Measurements from ENCODE around the gene DEPDC1.
"Not testable (repeated sequence)": the region's sequence is repeated elsewhere in the genome, so short reads cannot be mapped to it uniquely, and the experiment has no call there.

The DEPDC1 gene

DNA sequence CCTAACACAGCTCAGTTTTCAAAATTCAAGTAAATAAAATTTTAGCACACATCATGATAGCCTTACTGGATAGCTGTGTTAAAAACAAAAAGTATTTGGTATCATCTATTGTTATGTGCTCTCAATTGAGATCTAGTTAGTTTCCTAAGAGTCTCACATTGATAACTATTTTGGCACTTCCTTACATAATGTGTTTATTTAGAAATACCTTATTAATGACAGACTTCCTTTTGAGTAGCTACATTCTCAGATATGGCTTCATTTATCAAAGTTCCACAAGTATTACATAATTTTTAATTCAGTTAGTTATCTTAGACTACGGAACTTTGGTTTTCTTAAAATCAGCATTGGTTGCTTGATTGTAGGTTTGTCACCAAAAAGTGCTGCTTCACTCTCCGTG, 20.3 kb downstream of the DEPDC1 start:
- not testable (repeated sequence) for DNase-seq

DNA sequence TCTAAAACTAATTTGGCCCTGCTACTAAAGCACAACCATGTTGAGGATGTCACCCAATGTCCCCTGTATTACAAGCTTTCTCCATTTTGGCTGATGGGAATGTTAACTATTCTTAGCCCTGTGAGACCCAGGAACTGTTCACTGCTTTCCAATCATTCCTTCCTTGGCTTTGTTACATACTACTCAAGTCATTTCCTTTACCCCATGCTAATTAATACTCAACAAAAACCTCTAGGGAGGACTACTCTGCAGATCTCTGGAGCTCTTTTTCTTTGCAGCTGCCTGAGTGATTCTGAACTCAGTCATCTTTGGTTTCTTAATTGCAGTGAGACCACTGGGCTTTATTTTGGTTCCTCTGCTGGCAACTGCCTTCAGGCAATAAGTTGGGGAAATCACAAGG, 23.8 kb downstream of the DEPDC1 start:
- no peak for DNase-seq

DNA sequence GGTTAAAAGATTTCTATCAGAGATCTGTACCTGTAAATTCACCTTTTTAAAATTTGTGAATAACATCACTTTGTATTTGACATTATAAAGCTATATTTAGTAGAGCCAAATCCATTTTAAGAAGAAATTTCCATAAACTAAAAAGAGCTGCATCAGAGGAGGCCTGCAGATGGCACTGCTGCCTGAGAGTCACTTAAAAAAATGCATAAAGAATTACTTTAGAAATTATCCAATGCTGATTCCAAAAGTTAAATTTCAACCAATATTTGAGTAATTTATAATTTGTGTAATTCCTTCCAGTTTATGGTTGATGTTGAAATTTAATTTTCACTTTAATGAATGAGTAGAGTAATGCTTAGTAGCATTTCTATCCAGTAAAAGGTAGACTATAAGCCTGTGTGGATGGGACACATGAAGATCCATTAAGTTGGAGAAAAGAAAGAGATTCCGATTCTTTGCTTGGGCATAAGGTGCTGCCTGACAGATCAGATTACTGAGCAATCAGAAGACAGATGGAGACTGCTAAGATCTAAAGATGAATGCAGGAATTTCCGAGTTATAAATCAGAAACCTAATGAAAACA, 26.4 kb downstream of the DEPDC1 start:
- no peak for DNase-seq

DNA sequence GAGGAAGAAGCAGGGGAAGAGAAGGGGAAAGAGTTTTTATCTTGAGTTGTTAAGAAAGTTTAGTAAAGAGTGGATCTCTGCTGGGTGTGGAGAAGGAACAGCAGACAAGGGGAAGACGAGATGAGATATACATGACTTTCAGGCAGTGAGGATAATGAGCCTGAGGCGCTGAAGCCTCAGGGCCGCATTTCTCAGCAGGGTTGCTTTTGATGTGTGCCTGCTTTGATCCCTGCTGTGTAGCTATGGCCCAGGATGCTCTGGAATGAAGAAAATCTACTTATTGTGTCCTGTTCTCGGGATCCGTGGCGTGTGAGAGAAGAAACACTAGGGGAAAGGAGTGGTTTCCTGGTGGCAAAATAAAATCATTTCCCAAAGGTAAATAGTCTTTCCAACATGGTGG, 32.0 kb downstream of the DEPDC1 start:
- DNase-seq = no peak

DNA sequence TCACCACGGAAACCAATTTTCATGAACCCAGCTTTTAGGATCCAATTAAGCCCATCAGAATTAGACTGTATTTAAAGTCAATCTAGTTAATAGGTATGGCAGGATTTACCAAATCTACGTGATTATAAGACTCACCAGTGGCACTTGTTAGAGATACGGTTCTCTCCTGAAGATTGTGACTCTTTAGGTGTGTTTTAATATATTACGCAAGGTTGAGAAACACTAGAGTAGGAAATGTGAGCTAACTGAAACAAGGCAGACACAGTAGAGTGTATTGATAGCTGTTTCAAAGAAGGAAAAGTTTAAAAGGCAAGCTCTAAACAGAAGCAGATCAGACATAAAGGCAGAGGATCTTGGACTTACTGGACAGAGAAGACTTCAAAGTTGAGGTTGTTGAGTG, 35.9 kb downstream of the DEPDC1 start:
- DNase-seq = no peak

DNA sequence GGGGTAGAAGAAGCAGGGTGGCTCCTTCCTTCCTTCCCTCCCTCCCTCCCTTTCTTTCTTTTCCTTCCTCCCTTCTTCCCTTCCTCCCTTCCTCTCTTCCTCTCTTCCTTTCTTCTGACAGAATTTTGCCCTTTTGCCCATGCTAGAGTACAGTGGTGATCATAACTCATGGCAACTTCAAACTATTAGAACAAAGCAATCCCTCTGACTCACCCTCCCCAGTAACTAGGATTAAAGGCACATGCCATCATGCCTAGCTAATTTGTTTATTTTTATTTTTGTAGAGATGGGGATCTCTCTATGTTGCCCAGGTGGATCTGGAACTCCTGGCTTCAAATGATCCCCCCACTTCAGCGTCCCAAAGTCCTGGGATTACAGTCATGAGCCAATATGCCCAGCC, 37.1 kb downstream of the DEPDC1 start:
- DNase-seq = no peak

DNA sequence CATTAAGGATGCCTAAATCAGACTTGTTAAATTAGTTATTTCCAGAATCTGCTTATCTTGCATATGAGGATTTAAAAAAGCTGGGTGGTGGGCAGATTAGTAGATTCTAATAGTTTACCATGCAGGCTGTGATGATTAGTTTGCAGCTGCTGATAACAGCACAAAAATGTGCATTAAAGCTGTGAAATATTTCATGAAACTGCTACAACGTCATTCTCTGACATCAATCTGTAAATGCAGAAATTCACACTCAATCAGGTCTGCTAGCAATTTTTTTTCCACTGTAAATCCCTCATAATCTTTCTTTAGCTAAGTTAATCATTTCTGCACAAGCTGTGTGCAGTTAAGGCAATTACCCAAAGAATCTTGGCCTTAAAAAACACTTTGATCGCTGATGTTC, 37.8 kb downstream of the DEPDC1 start:
- no peak for DNase-seq

DNA sequence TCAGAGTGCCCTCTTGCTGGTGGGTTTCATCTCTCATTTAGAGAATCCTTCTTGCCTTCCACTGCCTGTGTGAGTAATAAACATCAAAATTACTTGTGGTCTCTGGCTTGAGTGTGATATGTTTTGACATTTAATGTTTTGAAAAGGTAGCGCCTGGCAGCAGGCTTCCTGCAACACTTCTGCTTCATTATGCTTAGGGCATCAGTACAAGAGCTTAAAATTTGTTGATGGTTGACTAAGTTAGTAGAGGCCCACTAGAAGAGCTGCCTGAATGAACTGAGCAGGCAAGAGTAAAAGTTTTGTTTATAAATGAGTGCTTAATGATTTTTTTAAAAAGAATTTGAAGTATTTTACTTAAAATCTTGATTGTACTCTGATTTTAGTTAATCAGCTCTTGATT, 40.7 kb downstream of the DEPDC1 start:
- no peak for DNase-seq

DNA sequence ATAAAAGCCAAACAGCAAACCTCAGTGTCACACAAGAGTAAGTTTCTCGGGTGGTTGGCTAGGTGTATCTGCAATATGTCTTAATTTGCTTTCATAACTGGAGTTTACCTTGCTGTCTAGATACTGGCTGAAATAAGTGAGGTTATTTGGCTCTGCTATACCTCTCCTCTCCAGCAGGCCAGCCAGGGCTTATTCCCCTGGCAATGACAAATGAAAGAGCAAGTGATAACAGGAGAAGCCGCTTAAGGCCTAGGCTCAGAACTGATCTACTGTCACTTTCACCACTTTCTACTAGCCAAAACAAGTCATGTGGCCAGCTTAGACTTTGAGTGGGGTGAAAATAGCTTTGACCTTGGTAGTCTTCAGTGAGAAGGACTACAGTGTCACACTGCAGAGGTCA, 42.3 kb downstream of the DEPDC1 start:
- DNase-seq = no peak

DNA sequence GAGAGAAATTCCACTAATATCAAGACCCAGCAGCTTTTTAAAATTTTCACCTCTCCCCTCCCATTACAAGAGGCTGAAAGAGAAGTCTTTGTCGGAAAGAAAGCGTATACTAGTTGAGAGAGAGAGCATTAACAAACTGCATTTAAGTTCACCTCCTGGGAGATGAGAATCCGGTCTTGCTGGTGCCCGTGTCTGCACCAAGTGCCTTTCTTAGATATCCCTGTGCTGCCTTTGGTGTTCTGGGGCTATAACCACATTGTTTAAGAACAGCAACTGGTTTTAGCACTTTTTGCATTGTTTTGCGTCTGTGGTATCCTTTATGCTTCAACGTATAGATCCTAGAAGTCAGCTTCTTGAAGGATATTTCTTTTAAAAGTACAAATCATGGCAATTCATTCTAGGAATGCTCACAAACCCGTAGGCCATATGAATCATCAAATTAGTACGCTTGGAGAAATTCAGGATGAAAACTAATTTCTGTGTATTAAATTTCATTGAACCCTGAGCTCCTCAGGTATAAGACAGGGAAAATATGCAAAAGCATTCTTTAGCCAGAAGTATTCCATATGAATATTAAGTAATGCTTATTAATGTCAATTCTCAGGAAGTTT, 43.7 kb downstream of the DEPDC1 start:
- DNase-seq = no peak

DNA sequence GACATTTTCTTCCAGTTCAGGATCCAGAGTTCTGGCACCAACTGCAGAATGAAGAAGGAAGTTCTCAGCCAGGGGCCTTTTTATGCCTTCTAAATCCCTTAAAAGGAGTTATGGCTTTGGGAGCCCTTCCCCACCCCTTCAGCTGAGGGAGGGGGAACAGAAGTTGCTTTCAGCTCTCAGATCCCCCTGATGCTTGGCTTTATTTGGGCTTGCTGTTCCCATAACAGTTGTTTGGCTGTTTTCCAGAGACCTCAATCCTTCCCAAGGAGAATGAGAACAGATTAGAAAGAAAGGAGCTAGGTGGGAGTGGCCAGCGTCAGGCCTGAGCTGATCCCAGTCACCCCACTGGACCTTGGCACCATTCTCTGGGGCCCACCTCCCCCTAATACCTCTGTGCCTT, 47.0 kb downstream of the DEPDC1 start, which contains the start of gene RPE65:
Gene RPE65 (minus strand): TSS at position 54 of the 400 bp plus-strand sequence. CDS start 49 bp downstream, at position 5.
- no peak for DNase-seq

DNA sequence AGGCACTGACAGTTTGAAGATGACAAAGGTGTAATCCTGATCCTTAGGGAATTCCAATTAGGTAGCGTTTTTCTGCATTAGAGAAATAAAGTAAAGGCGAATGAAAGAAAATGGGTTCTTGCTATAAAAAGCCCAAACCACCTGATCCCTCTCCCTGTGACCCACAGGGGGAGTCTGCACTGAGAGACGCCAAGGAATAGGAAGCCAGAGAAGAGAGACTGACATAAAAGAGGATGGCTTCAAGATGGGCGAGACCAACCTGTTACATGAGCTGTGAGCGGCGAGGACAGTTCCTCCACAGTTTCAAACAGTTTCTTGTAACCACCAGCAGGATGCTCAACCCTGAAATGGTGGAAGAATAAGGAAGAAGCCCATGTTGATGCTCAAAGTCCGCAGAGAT, 48.5 kb downstream of the DEPDC1 start:
- no peak for DNase-seq

DNA sequence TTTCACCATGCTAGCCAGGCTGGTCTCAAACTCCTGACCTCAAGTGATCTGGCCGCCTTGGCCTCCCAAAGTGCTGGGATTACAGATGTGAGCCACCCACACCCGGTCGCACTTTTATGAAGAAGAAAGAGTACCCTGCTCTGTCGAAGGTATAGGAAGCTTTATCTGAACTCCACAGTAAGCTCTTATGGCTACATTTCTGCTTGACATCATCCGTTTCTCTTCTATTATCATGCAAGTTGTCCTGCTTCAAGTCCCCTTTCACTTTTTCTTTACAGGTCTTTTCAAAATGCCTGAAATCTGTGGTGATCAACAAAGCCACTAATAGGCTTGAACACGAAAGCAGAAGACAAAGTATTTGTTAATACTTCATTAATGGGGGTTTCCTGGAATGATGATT, 51.2 kb downstream of the DEPDC1 start:
- DNase-seq = no peak

DNA sequence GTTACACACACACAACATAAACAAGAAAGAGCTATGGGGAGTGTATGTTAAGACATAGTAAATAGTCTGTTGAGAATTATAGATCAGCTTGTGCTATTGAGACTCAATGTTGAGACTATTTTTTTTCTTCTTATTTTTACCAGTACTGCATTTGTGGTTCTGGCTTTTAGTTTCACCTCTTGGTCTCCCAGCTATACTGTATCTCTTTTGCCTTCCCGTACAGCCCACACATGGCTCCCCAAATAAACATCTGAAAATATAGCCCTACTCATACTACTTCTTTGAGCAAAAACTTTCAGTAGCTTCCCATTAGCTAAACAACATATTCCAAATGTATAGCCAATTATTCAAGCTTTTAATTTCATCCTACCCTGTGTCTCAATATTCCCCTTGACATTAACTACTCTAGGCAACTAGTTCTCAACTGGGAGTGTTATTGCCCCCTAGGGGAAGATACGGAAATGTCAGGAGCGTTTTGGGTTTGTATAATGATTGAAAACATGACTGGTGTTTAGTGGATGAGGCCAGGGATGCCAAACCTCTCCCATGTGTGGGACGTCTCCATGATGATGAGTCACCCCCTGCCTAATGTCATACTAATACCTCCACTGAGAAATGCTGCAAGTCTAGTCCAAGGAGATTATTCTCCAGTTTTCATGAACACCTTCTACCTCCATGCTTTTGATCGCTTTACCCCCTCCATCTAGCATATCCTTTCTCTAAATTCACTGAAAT, 53.9 kb downstream of the DEPDC1 start:
- DNase-seq = no peak

DNA sequence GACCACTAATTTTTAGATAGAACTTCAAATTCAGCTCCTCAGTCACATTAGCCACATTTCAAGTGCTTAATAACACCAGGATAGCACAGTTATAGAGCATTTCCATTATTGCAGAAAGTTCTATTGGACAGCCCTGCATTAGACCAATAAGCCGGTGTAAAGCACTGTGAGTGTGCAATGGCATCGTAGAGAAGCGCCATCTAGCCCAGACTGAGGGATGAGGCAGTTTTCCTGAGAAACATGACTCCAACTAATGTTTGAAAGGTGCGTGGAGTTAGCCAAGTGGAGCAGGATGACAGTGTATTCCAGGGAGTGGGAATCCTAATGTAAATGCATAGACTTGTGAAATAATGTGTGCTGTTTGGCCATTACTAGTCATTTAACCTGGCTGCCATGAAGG, 54.9 kb downstream of the DEPDC1 start:
- no peak for DNase-seq

DNA sequence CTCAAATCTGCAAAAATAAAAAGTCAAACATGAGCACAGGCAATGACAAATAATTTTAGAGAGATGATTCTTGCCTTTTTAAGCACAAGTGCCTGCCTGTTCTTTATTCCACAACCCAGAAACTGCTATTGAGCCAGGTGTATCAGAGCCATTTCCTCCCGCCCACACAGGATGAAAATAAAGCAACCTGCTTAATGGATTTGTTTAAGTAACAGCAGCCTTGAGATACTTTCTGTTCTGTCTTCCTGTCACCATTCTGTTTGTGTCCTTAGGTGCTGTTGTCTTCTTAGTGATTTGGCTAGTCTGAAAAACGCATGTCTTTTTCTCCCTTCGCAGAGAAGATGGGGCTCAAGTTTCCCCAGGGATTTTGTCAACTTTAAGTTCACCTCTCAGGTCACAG, 58.6 kb downstream of the DEPDC1 start:
- no peak for DNase-seq

DNA sequence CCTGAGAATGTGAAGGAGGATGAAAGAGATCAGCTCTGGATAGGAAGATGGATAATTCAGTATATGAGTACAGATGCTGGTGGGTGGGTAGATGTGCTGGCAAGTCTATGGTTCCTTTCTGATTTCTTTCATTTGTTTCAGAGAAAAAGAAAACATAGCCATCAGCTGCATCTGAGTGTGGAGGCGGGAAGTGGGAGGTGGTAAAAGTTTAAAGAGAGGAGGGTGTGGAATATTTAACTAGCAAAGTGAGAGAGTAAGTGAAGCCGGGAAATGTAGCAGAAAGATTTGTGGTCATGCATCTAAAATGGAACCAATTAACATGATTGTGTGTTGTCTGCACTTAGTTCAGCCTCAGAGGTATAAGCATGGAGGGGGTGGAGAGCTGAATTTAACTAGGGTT, 63.5 kb downstream of the DEPDC1 start:
- DNase-seq = no peak

DNA sequence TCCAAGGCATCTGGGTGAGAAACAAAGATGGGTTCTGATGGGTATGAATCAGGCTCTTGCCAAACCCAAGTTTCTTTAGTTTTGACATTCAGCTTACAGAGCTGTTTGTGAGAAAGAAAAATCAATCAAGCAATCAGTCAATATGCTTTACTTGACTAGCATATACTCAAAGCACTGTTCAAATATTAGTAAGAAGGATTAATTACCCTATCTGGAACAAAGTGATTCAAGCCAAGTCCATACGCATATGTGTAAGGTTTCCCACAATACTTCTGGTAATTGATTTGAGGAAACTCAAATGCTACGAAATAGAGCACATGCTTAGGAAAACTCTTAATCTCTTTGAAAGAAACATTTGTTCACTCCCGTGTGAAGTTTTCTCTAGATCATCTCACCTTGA, 65.8 kb downstream of the DEPDC1 start:
- no peak for DNase-seq

DNA sequence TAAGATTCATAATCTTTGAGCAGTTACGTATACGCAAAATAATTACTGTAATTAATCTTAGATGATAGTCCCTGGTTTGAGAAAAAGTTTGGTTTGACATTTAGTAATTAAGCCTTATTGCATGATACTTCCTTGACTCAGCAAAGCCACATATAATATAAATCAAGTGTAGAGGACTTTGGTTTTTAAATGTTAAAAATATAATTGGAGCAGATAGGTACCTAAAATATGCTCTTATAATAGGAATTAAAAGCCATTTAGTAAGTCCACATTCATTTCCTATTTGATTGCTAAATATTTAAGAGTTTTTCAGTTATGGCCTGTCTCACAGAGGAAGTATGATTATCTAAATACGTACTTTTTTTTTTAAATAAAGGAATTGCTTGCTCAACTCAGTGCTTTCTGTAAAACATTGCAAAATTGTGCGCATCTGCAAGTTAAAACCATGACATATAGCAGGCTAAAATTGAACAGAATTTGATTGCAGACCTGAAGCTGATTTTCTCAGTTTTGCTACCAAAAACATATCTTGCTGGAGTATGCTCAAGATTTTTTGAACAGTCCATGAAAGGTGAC, 67.6 kb downstream of the DEPDC1 start:
- DNase-seq = no peak

DNA sequence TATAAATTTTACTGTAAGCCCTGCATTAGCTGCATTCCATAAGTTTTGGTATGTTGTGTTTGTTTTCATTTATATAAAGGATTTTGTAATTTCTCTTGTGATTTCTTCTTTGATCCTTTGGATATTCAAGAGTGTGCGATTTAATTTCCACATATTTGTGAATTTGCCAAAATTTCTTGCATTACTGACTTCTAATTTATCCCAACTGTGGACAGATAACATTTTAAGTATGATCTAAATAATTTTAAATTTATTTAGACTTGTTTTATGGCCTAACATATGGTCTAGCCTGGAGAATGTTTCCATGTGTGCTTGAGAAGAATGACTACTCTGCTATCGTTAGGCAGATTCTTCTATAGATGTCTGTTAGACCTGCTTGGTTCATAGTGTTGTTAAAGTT, 70.3 kb downstream of the DEPDC1 start:
- no peak for DNase-seq
